Measurements from ENCODE around the gene QDPR. TPM values are rescaled to one million over a fixed set of nuclear protein-coding genes. Genes with fewer than 3 reads are reported as not detected.

The QDPR gene
- total and polyA plus RNA-seq, 4 donors: 23.4 to 45.4 (median 31.4) TPM

DNA sequence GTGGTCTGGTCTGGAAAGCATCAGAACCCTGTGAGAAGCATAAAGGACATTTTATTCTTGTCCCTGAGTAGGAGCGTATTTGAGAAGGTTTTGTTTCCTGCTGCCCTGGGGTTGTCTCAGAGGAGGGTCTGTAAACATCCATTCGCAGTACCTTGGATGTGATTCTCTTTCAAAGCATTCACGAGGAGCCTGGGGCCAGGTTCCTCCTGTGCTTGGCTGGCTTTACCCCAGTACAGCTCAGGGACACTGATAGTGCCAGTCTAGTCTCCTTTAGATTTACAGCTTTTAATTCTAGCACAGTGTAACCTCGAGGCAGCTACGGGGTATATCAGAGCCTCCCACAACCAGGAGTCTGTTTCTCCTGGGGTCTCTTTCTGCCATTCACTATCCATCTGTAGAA is 5.8 kb upstream of the QDPR start:
- H3K4me1 ChIP-seq (ENCODE audit: control insufficient read depth in 5 of 5, insufficient read depth in 5 of 5, low read length in 5 of 5): peaks cover 0 to 4% (median 1%) of the 10 kb centered on the region in 5 donors
- no peak overlapping the region for H3K27ac ChIP-seq (ENCODE audit: low read depth in 1 of 2, low read length in 1 of 2)
- TF ChIP-seq, protein P1, sequence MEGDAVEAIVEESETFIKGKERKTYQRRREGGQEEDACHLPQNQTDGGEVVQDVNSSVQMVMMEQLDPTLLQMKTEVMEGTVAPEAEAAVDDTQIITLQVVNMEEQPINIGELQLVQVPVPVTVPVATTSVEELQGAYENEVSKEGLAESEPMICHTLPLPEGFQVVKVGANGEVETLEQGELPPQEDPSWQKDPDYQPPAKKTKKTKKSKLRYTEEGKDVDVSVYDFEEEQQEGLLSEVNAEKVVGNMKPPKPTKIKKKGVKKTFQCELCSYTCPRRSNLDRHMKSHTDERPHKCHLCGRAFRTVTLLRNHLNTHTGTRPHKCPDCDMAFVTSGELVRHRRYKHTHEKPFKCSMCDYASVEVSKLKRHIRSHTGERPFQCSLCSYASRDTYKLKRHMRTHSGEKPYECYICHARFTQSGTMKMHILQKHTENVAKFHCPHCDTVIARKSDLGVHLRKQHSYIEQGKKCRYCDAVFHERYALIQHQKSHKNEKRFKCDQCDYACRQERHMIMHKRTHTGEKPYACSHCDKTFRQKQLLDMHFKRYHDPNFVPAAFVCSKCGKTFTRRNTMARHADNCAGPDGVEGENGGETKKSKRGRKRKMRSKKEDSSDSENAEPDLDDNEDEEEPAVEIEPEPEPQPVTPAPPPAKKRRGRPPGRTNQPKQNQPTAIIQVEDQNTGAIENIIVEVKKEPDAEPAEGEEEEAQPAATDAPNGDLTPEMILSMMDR (IDR thresholded peaks at IDR 0.05; ENCODE audit: control extremely low read depth, extremely low read depth): no peak
- no peak overlapping the region for H3K4me3 ChIP-seq
- no peaks in the 10 kb centered on the region for H3K9me3 ChIP-seq (ENCODE audit: control insufficient read depth in 4 of 4, insufficient read depth in 3 of 4, low read length in 3 of 4)
- no peak for DNase-seq
- no peak overlapping the region for H3K9ac ChIP-seq (ENCODE audit: insufficient read depth in 1 of 2, low read length in 2 of 2)
- H3K36me3 ChIP-seq (ENCODE audit: control insufficient read depth in 4 of 4, insufficient read depth in 4 of 4, low read length in 4 of 4): no peaks in the 10 kb centered on the region
- peaks cover 0 to 5% (median 3%) of the 10 kb centered on the region in 3 donors for H3K27me3 ChIP-seq (ENCODE audit: control insufficient read depth in 3 of 3, insufficient read depth in 3 of 3, low read length in 2 of 3)
- no peak for ATAC-seq (ENCODE audit: insufficient read depth, low FRiP score)
- WGBS, 2 donors: 65 to 81% methylated on average over 5 of the region's 5 CpGs

DNA sequence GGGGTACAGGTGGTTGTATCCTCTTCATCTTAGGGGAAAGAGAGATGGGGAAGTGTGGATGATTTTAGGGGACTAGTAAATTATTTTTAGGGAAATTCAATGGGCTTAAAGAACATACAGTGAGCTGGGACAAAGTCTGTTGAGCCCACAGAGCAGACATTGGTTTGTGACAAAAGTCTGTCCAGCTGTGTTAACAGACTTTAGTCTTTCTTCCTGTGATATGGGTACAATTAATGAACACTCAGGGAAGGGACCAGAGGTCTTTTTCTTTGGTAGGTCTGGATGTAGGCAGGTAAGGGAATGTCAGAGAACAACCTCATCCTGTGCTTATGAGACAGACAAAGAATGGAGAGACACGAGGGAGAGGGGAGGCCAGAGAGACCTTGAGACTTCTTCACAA is 5.1 kb upstream of the QDPR start:
- Histone ChIP-seq H3K9me3 (ENCODE audit: control insufficient read depth in 4 of 4, insufficient read depth in 3 of 4, low read length in 3 of 4) (no peaks in the 10 kb centered on the region), H3K4me3 (no peak overlapping the region), H3K4me1 (ENCODE audit: control insufficient read depth in 5 of 5, insufficient read depth in 5 of 5, low read length in 5 of 5) (peaks cover 0 to 8% (median 3%) of the 10 kb centered on the region in 5 donors), H3K9ac (ENCODE audit: insufficient read depth in 1 of 2, low read length in 2 of 2) (no peak overlapping the region), H3K27ac (ENCODE audit: low read depth in 1 of 2, low read length in 1 of 2) (no peak overlapping the region), H3K27me3 (ENCODE audit: control insufficient read depth in 3 of 3, insufficient read depth in 3 of 3, low read length in 2 of 3) (peaks cover 0 to 5% (median 3%) of the 10 kb centered on the region in 3 donors), H3K36me3 (ENCODE audit: control insufficient read depth in 4 of 4, insufficient read depth in 4 of 4, low read length in 4 of 4) (no peaks in the 10 kb centered on the region)
- WGBS, 2 donors: 69 to 77% methylated on average over 1 of the region's 1 CpG
- no peak for ATAC-seq (ENCODE audit: insufficient read depth, low FRiP score)
- TF ChIP-seq, protein P1 (IDR thresholded peaks at IDR 0.05; ENCODE audit: control extremely low read depth, extremely low read depth): no peak
- DNase-seq: no peak

DNA sequence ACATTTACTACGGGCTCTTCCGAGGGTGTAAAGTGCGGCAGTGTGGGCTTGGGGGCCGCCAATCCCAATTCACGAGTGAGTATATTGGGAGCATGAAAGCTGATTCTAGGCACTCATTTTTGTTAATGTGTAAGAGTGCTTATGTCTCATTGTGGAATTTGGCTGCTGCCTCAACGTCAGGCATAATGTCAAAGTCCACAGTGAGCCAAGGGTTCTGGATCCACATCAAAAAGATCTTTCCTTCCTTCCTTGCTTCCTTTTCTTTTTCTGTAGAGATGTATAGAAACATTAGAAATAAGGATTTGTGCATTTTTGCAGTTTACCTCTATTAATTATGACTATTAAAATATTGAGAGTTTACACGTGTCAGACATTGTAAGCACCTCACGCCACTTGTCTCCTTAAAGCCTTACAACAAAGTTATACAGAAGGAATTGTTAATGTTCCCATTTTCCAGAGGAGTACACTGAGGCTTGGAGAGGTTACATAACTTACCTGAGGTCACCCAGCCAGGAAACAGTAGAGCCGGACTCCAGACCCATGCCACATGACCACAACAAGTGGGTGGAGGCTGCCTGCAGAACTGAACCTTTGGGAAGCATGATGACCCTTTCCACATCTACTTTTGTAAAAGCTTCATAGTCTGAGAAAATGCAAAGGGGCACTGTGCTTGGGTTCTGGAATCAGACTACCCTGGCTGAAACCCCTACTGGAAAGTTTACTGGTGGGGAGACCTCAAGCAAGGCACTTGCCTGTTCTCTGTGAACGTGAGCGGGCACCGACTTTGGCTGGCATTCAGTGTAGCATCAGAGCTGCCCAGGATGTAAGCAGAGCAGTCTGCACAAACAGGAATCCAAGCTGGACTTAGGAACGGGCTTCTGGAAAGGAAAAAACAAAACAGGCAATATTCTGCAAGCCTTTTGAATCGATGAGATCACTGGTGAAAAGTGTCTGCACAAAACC is 3.8 kb upstream of the QDPR start:
- Histone ChIP-seq H3K4me3 (no peak overlapping the region), H3K9me3 (ENCODE audit: control insufficient read depth in 4 of 4, insufficient read depth in 3 of 4, low read length in 3 of 4) (no peaks in the 10 kb centered on the region), H3K27ac (ENCODE audit: low read depth in 1 of 2, low read length in 1 of 2) (peak overlapping the region in 1 of 2 donors; percentile 17), H3K9ac (ENCODE audit: insufficient read depth in 1 of 2, low read length in 2 of 2) (no peak overlapping the region), H3K27me3 (ENCODE audit: control insufficient read depth in 3 of 3, insufficient read depth in 3 of 3, low read length in 2 of 3) (peaks cover 0 to 5% (median 3%) of the 10 kb centered on the region in 3 donors), H3K4me1 (ENCODE audit: control insufficient read depth in 5 of 5, insufficient read depth in 5 of 5, low read length in 5 of 5) (peaks cover 0 to 14% (median 3%) of the 10 kb centered on the region in 5 donors), H3K36me3 (ENCODE audit: control insufficient read depth in 4 of 4, insufficient read depth in 4 of 4, low read length in 4 of 4) (no peaks in the 10 kb centered on the region)
- ATAC-seq (ENCODE audit: insufficient read depth, low FRiP score) (no peak), DNase-seq (peak in 1 of 3 donors; percentile 20)
- TF ChIP-seq, protein P1 (IDR thresholded peaks at IDR 0.05; ENCODE audit: control extremely low read depth, extremely low read depth): no peak
- WGBS, 2 donors: 57 to 74% methylated on average over 14 of the region's 14 CpGs
